PC-3 (cell line): ENCODE measurements around the gene AFF3. TPM values are rescaled to one million over a fixed set of nuclear protein-coding genes. Genes with fewer than 3 reads are reported as not detected.

Experiments used
- ATAC-seq: fragments of 200-7000 bp; cut with Tn5 transposase; 2 replicates; pipeline ENCODE4 v1.9.1; 2020; ENCODE audit warnings: mild to moderate bottlenecking, moderate library complexity
- BruUV-seq: library from RNA; stranded (reverse); fragments of 400-500 nt; replicated peaks from 2 replicates; lab custom pipeline; 2021; lab: Mats Ljungman, UMichigan
- CTCF ChIA-PET: fragments of 300-600 bp; sonication (Branson Sonifier 250); formaldehyde crosslinking; loops from one replicate; lab custom pipeline; 2022; ENCODE audit warnings: antibody characterized with exemption; lab: Charles Lee
- POLR2A ChIA-PET: fragments of 300-600 bp; sonication (Branson Sonifier 250); formaldehyde crosslinking; loops from one replicate; lab custom pipeline; 2022; ENCODE audit warnings: antibody characterized with exemption; ENCODE audit not compliant: unreplicated experiment; lab: Charles Lee
- DNase-seq: peaks from one replicate; pipeline ENCODE4 v3.0.0-alpha.2; 2015
- H2AFZ ChIP-seq: fragments of 300-600 bp; sonication (generic); 2 replicates; pipeline ENCODE4 v1.6.0; 2016; ENCODE audit warnings: antibody characterized with exemption, low read length
- H3F3A ChIP-seq: fragments of 300-600 bp; sonication (generic); one replicate; pipeline ENCODE4 v1.6.0; 2017; ENCODE audit warnings: antibody characterized with exemption, low read length, control low read depth, mild to moderate bottlenecking; ENCODE audit not compliant: unreplicated experiment
- H3K27ac ChIP-seq: fragments of 300-600 bp; sonication (generic); 2 replicates; pipeline ENCODE4 v1.5.1; 2016; ENCODE audit warnings: mild to moderate bottlenecking, low read length
- H3K27me3 ChIP-seq: fragments of 300-600 bp; sonication (generic); 2 replicates; pipeline ENCODE4 v1.6.1; 2016; ENCODE audit warnings: low read length, mixed read lengths
- H3K36me3 ChIP-seq: fragments of 300-600 bp; sonication (generic); 2 replicates; pipeline ENCODE4 v1.6.1; 2016; ENCODE audit warnings: low read depth, mixed run types, low read length, mixed read lengths
- H3K4me1 ChIP-seq: fragments of 300-600 bp; sonication (generic); 2 replicates; pipeline ENCODE4 v1.5.1; 2016; ENCODE audit warnings: low read length; ENCODE audit not compliant: insufficient read depth
- H3K4me2 ChIP-seq: fragments of 300-600 bp; sonication (generic); 2 replicates; pipeline ENCODE4 v1.6.0; 2016; ENCODE audit warnings: low read length
- H3K4me3 ChIP-seq: fragments of 300-600 bp; sonication (generic); 2 replicates; pipeline ENCODE4 v1.5.1; 2016; ENCODE audit warnings: mild to moderate bottlenecking, low read length, mixed read lengths
- H3K79me2 ChIP-seq: fragments of 300-600 bp; sonication (generic); 2 replicates; pipeline ENCODE4 v1.6.1; 2017; ENCODE audit warnings: low read length, mixed read lengths
- H3K9ac ChIP-seq: fragments of 300-600 bp; sonication (generic); 2 replicates; pipeline ENCODE4 v1.6.0; 2016; ENCODE audit warnings: mild to moderate bottlenecking, low read length
- H3K9me2 ChIP-seq: fragments of 300-600 bp; sonication (generic); replicated peaks from 2 replicates; pipeline ENCODE4 v1.6.1; 2016; ENCODE audit warnings: mixed run types, low read length, mixed read lengths
- H3K9me3 ChIP-seq: fragments of 300-600 bp; sonication (generic); 2 replicates; pipeline ENCODE4 v1.6.1; 2016; ENCODE audit warnings: low read length, mixed read lengths
- H4K20me1 ChIP-seq: fragments of 300-600 bp; sonication (generic); 2 replicates; pipeline ENCODE4 v1.6.1; 2016; ENCODE audit warnings: low read length, mixed read lengths
- CTCF ChIP-seq: fragments of 300-600 bp; sonication (generic); conservative IDR thresholded peaks from 2 replicates; pipeline ENCODE4 v1.5.1; 2017; ENCODE audit warnings: antibody characterized with exemption, low read depth, mild to moderate bottlenecking, low read length
- EZH2 ChIP-seq: fragments of 300-600 bp; sonication (generic); IDR thresholded peaks from one replicate; pipeline ENCODE4 v1.6.1; 2017; ENCODE audit warnings: antibody characterized with exemption, mild to moderate bottlenecking, low read length; ENCODE audit not compliant: unreplicated experiment
- EZH2phosphoT487 ChIP-seq: fragments of 300-600 bp; sonication (generic); IDR thresholded peaks from 2 replicates; pipeline ENCODE4 v1.6.1; 2018; ENCODE audit warnings: mild to moderate bottlenecking, antibody characterized with exemption, low read length, borderline replicate concordance
- intact Hi-C: fragments of 100-400 bp; cut with micrococcal nuclease; formaldehyde crosslinking; loops from 2 replicates; pipeline ENCODE4 v1.9.0; 2023
- total RNA-seq: library from RNA; depleted of rRNA; stranded (reverse); fragments of >200 nt; gene quantifications from 2 replicates; pipeline ENCODE4 v1.2.3, GENCODE V29; 2014

The AFF3 gene
- total RNA-seq, 1 experiment from 2014 or later, result 0.04 TPM

- ATAC-seq (peak; percentile 52), DNase-seq (peak; percentile 58)
- no peaks in the 10 kb centered on the region for H3K9me3 ChIP-seq
- peak overlapping the region; percentile 73 for H3K4me2 ChIP-seq
- H3K36me3 ChIP-seq, result no peaks in the 10 kb centered on the region
- H3K27me3 ChIP-seq, result no peaks in the 10 kb centered on the region
- H3K79me2 ChIP-seq, result no peaks in the 10 kb centered on the region
- H3K9me2 ChIP-seq, result no peaks in the 10 kb centered on the region
- peak overlapping the region; percentile 29 for H3K4me3 ChIP-seq
- no peaks in the 10 kb centered on the region for H4K20me1 ChIP-seq
- CTCF ChIA-PET, result interaction anchor here (0.6 to 1.2 kb wide), 2 partner anchors 10 to 250 kb away, joined by 5 to 7 read pairs; no protein-coding TSS in a partner anchor
- peak overlapping the region; percentile 82 for H3K27ac ChIP-seq
- intact Hi-C loops, result loop anchor here (2.0 kb wide), 1 partner anchor 147 kb away; no protein-coding TSS in a partner anchor
- H3K4me1 ChIP-seq, result peaks cover 79% of the 10 kb centered on the region
- POLR2A ChIA-PET, result no interaction called here
- no TSS peak for BruUV-seq
- TF ChIP-seq CTCF (no peak), EZH2 (no peak), EZH2phosphoT487 (no peak)
- H3K9ac ChIP-seq, result 0 out of 2 replicates have a peak overlapping the region, but pooled peaks have one; percentile 6
- no peaks in the 10 kb centered on the region for H3F3A ChIP-seq
- H2AFZ ChIP-seq, result no peak overlapping the region
These were observed 333.0 kb downstream of the AFF3 start for GRCh38 chr2:99809259-99809900.

GRCh38 chr2:99808361-99809200 is 333.8 kb downstream of the AFF3 start:
- Histone ChIP-seq H3K27ac (peak overlapping the region; percentile 82), H4K20me1 (no peaks in the 10 kb centered on the region), H3K36me3 (no peaks in the 10 kb centered on the region), H2AFZ (no peak overlapping the region), H3K9me3 (no peaks in the 10 kb centered on the region), H3K4me1 (peaks cover 83% of the 10 kb centered on the region), H3F3A (no peaks in the 10 kb centered on the region), H3K79me2 (no peaks in the 10 kb centered on the region), H3K4me2 (peak overlapping the region; percentile 73), H3K27me3 (no peaks in the 10 kb centered on the region), H3K4me3 (peak overlapping the region; percentile 29), H3K9me2 (no peaks in the 10 kb centered on the region), H3K9ac (0 out of 2 replicates have a peak overlapping the region, but pooled peaks have one; percentile 6)
- CTCF ChIA-PET, result interaction anchor here (1.2 kb wide), 1 partner anchor 249 kb away, joined by 7 read pairs; no protein-coding TSS in a partner anchor
- BruUV-seq, result no TSS peak
- POLR2A ChIA-PET, result no interaction called here
- DNase-seq (peak; percentile 92), ATAC-seq (peak; percentile 56)
- no peak for TF ChIP-seq EZH2
- TF ChIP-seq CTCF, result no peak
- TF ChIP-seq EZH2phosphoT487, result no peak
- intact Hi-C loops, result loop anchor here (2.0 kb wide), 1 partner anchor 146 kb away; no protein-coding TSS in a partner anchor
